ENCODE results near the gene ZC3H4.

Gene ZC3H4

DNA sequence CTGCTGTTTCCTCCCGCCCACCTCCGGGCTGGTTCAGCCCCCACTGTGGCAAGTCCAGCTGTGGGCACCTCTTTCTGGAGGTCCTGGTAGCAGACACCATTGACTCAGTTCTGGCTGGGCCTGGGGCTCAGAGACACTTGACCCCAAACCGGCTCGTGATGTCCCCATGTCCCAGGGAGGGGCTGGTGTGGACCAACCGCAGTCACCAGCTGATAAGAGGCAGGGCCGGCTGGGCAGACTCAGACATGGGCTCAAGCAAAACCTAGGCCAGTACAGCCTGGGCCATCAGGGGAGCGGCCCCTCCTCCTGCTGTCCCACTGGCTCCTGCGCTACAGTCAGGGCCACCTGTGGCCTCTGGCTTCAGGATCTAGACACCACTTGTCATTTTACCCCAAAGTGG lies 45.3 kb downstream of the ZC3H4 start:
- H3K9ac ChIP-seq (ENCODE audit: low read depth, low read length, poor library complexity), result peak overlapping the region; percentile 60
- H2BK5ac ChIP-seq (ENCODE audit: low read length), result no peak overlapping the region
- H4K8ac ChIP-seq (ENCODE audit: low read depth, low read length), result no peak overlapping the region
- no peak overlapping the region for H4K91ac ChIP-seq (ENCODE audit: low read depth, low read length, poor library complexity)
- H3K27me3 ChIP-seq (ENCODE audit: control insufficient read depth in 3 of 3, insufficient read depth in 3 of 3, low read depth in 1 of 3, low read length in 3 of 3), result no peaks in the 10 kb centered on the region
- no peak overlapping the region for H3K4me2 ChIP-seq (ENCODE audit: insufficient read depth, low read length, poor library complexity, severe bottlenecking)
- H3K18ac ChIP-seq (ENCODE audit: low read length), result no peak overlapping the region
- H3K27ac ChIP-seq (replicated peaks; ENCODE audit: low read length), result no peak overlapping the region
- H2BK15ac ChIP-seq (ENCODE audit: low read length), result no peak overlapping the region
- no peak overlapping the region for H2AFZ ChIP-seq (ENCODE audit: low read length)
- peaks cover 0 to 5% of the 10 kb centered on the region in 2 donors for H3K4me1 ChIP-seq (ENCODE audit: control insufficient read depth in 2 of 2, insufficient read depth in 1 of 2, low read depth in 1 of 2, low read length in 2 of 2)
- H3K4me3 ChIP-seq (ENCODE audit: low read length in 2 of 2), result no peak overlapping the region
- H3K14ac ChIP-seq (ENCODE audit: low read length), result no peak overlapping the region
- H3K9me3 ChIP-seq (replicated peaks in 1 of 2; ENCODE audit: control insufficient read depth in 2 of 2, insufficient read depth in 1 of 2, low read depth in 1 of 2, low read length in 2 of 2), result no peaks in the 10 kb centered on the region
- H3K79me1 ChIP-seq (ENCODE audit: low read depth, low read length), result peaks cover 17% of the 10 kb centered on the region
- peaks cover 61 to 96% of the 10 kb centered on the region in 2 donors for H3K36me3 ChIP-seq (replicated peaks in 1 of 2; ENCODE audit: control insufficient read depth in 2 of 2, insufficient read depth in 2 of 2, low read length in 2 of 2)
- no peak overlapping the region for H2BK12ac ChIP-seq (ENCODE audit: low read length)
- WGBS, 2 donors (ENCODE audit: extremely low coverage in 2 of 2, insufficient read length in 2 of 2, insufficient replicate concordance in 1 of 2), result no CpG with 5 or more reads among the region's 8 CpGs
- no peak overlapping the region for H3K4ac ChIP-seq (ENCODE audit: low read length)
- no peak overlapping the region for H3K23ac ChIP-seq (ENCODE audit: low read depth, low read length, poor library complexity)
- no peak overlapping the region for H2BK120ac ChIP-seq (ENCODE audit: low read depth, low read length)
- no peak for DNase-seq (ENCODE audit: low spot score)
- H2AK5ac ChIP-seq (ENCODE audit: low read depth, low read length), result no peak overlapping the region

GRCh38 chr19:47067215-47067847 lies 46.2 kb downstream of the ZC3H4 start:
- Histone ChIP-seq H3K27me3 (ENCODE audit: control insufficient read depth in 3 of 3, insufficient read depth in 3 of 3, low read depth in 1 of 3, low read length in 3 of 3) (no peaks in the 10 kb centered on the region), H3K27ac (replicated peaks; ENCODE audit: low read length) (no peak overlapping the region), H3K4me3 (ENCODE audit: low read length in 2 of 2) (no peak overlapping the region), H2BK120ac (ENCODE audit: low read depth, low read length) (no peak overlapping the region), H3K14ac (ENCODE audit: low read length) (no peak overlapping the region), H3K4me1 (ENCODE audit: control insufficient read depth in 2 of 2, insufficient read depth in 1 of 2, low read depth in 1 of 2, low read length in 2 of 2) (peaks cover 0 to 5% of the 10 kb centered on the region in 2 donors), H3K4ac (ENCODE audit: low read length) (no peak overlapping the region), H3K9ac (ENCODE audit: low read depth, low read length, poor library complexity) (peak overlapping the region; percentile 21), H3K36me3 (replicated peaks in 1 of 2; ENCODE audit: control insufficient read depth in 2 of 2, insufficient read depth in 2 of 2, low read length in 2 of 2) (peaks cover 57 to 91% of the 10 kb centered on the region in 2 donors), H3K23ac (ENCODE audit: low read depth, low read length, poor library complexity) (no peak overlapping the region), H3K18ac (ENCODE audit: low read length) (no peak overlapping the region), H3K79me1 (ENCODE audit: low read depth, low read length) (peaks cover 17% of the 10 kb centered on the region), H2AFZ (ENCODE audit: low read length) (no peak overlapping the region), H2BK5ac (ENCODE audit: low read length) (no peak overlapping the region), H2BK12ac (ENCODE audit: low read length) (no peak overlapping the region), H4K91ac (ENCODE audit: low read depth, low read length, poor library complexity) (no peak overlapping the region), H3K9me3 (replicated peaks in 1 of 2; ENCODE audit: control insufficient read depth in 2 of 2, insufficient read depth in 1 of 2, low read depth in 1 of 2, low read length in 2 of 2) (no peaks in the 10 kb centered on the region), H4K8ac (ENCODE audit: low read depth, low read length) (no peak overlapping the region), H2BK15ac (ENCODE audit: low read length) (no peak overlapping the region), H2AK5ac (ENCODE audit: low read depth, low read length) (no peak overlapping the region), H3K4me2 (ENCODE audit: insufficient read depth, low read length, poor library complexity, severe bottlenecking) (no peak overlapping the region)
- no peak for DNase-seq (ENCODE audit: low spot score)
- no CpG with 5 or more reads among the region's 36 CpGs for WGBS, 2 donors (ENCODE audit: extremely low coverage in 2 of 2, insufficient read length in 2 of 2, insufficient replicate concordance in 1 of 2)

GRCh38 chr19:47066376-47067214 lies 47.0 kb downstream of the ZC3H4 start:
- Histone ChIP-seq H3K18ac (ENCODE audit: low read length) (no peak overlapping the region), H3K36me3 (replicated peaks in 1 of 2; ENCODE audit: control insufficient read depth in 2 of 2, insufficient read depth in 2 of 2, low read length in 2 of 2) (peaks cover 51 to 84% of the 10 kb centered on the region in 2 donors), H4K8ac (ENCODE audit: low read depth, low read length) (no peak overlapping the region), H2BK15ac (ENCODE audit: low read length) (no peak overlapping the region), H3K4ac (ENCODE audit: low read length) (no peak overlapping the region), H2BK12ac (ENCODE audit: low read length) (no peak overlapping the region), H3K14ac (ENCODE audit: low read length) (no peak overlapping the region), H2AK5ac (ENCODE audit: low read depth, low read length) (no peak overlapping the region), H3K4me2 (ENCODE audit: insufficient read depth, low read length, poor library complexity, severe bottlenecking) (no peak overlapping the region), H3K4me3 (ENCODE audit: low read length in 2 of 2) (no peak overlapping the region), H3K23ac (ENCODE audit: low read depth, low read length, poor library complexity) (no peak overlapping the region), H4K91ac (ENCODE audit: low read depth, low read length, poor library complexity) (no peak overlapping the region), H3K9ac (ENCODE audit: low read depth, low read length, poor library complexity) (no peak overlapping the region), H3K4me1 (ENCODE audit: control insufficient read depth in 2 of 2, insufficient read depth in 1 of 2, low read depth in 1 of 2, low read length in 2 of 2) (peaks cover 0 to 7% of the 10 kb centered on the region in 2 donors), H3K27me3 (ENCODE audit: control insufficient read depth in 3 of 3, insufficient read depth in 3 of 3, low read depth in 1 of 3, low read length in 3 of 3) (no peaks in the 10 kb centered on the region), H3K79me1 (ENCODE audit: low read depth, low read length) (peaks cover 17% of the 10 kb centered on the region), H2BK120ac (ENCODE audit: low read depth, low read length) (no peak overlapping the region), H3K9me3 (replicated peaks in 1 of 2; ENCODE audit: control insufficient read depth in 2 of 2, insufficient read depth in 1 of 2, low read depth in 1 of 2, low read length in 2 of 2) (no peaks in the 10 kb centered on the region), H2BK5ac (ENCODE audit: low read length) (no peak overlapping the region), H2AFZ (ENCODE audit: low read length) (no peak overlapping the region), H3K27ac (replicated peaks; ENCODE audit: low read length) (no peak overlapping the region)
- no CpG with 5 or more reads among the region's 61 CpGs for WGBS, 2 donors (ENCODE audit: extremely low coverage in 2 of 2, insufficient read length in 2 of 2, insufficient replicate concordance in 1 of 2)
- DNase-seq (ENCODE audit: low spot score), result no peak

GRCh38 chr19:47065242-47065641 lies 48.3 kb downstream of the ZC3H4 start:
- Histone ChIP-seq H2BK5ac (ENCODE audit: low read length) (no peak overlapping the region), H3K9ac (ENCODE audit: low read depth, low read length, poor library complexity) (no peak overlapping the region), H3K27ac (replicated peaks; ENCODE audit: low read length) (peak overlapping the region; percentile 21), H4K91ac (ENCODE audit: low read depth, low read length, poor library complexity) (peak overlapping the region; percentile 39), H3K23ac (ENCODE audit: low read depth, low read length, poor library complexity) (no peak overlapping the region), H4K8ac (ENCODE audit: low read depth, low read length) (no peak overlapping the region), H3K36me3 (replicated peaks in 1 of 2; ENCODE audit: control insufficient read depth in 2 of 2, insufficient read depth in 2 of 2, low read length in 2 of 2) (peaks cover 40 to 71% of the 10 kb centered on the region in 2 donors), H2BK12ac (ENCODE audit: low read length) (no peak overlapping the region), H3K4ac (ENCODE audit: low read length) (no peak overlapping the region), H3K18ac (ENCODE audit: low read length) (no peak overlapping the region), H2BK120ac (ENCODE audit: low read depth, low read length) (no peak overlapping the region), H3K4me3 (ENCODE audit: low read length in 2 of 2) (no peak overlapping the region), H2AK5ac (ENCODE audit: low read depth, low read length) (no peak overlapping the region), H3K79me1 (ENCODE audit: low read depth, low read length) (peaks cover 13% of the 10 kb centered on the region), H2BK15ac (ENCODE audit: low read length) (no peak overlapping the region), H3K14ac (ENCODE audit: low read length) (no peak overlapping the region), H3K9me3 (replicated peaks in 1 of 2; ENCODE audit: control insufficient read depth in 2 of 2, insufficient read depth in 1 of 2, low read depth in 1 of 2, low read length in 2 of 2) (no peaks in the 10 kb centered on the region), H3K27me3 (ENCODE audit: control insufficient read depth in 3 of 3, insufficient read depth in 3 of 3, low read depth in 1 of 3, low read length in 3 of 3) (no peaks in the 10 kb centered on the region), H3K4me2 (ENCODE audit: insufficient read depth, low read length, poor library complexity, severe bottlenecking) (no peak overlapping the region), H3K4me1 (ENCODE audit: control insufficient read depth in 2 of 2, insufficient read depth in 1 of 2, low read depth in 1 of 2, low read length in 2 of 2) (peaks cover 0 to 7% of the 10 kb centered on the region in 2 donors), H2AFZ (ENCODE audit: low read length) (no peak overlapping the region)
- no CpG with 5 or more reads among the region's 11 CpGs for WGBS, 2 donors (ENCODE audit: extremely low coverage in 2 of 2, insufficient read length in 2 of 2, insufficient replicate concordance in 1 of 2)
- DNase-seq (ENCODE audit: low spot score), result no peak

All from neuronal stem cell (in vitro differentiated cells).